Osteoblast (primary cell): Measurements from ENCODE around the gene ARIH1. TPM values are rescaled to one million over a fixed set of nuclear protein-coding genes. Genes with fewer than 3 reads are reported as not detected.

ENCODE experiments used
- DNase-seq: peaks from one replicate; pipeline ENCODE4 v3.0.0; 2011; ENCODE audit warnings: low spot score, mixed read lengths; ENCODE audit not compliant: insufficient read length; ENCODE audit errors: missing footprints
- H2AFZ ChIP-seq: 2 replicates; pipeline ENCODE4 v1.6.0; 2011; ENCODE audit warnings: mild to moderate bottlenecking, low read length
- H3K27ac ChIP-seq: 2 replicates; pipeline ENCODE4 v1.5.1; 2011; ENCODE audit warnings: mild to moderate bottlenecking, low read depth, low read length, moderate library complexity
- H3K27me3 ChIP-seq: 2 replicates; pipeline ENCODE4 v1.6.0; 2012; ENCODE audit warnings: mild to moderate bottlenecking, control low read depth, inconsistent platforms, low read length, moderate library complexity; ENCODE audit not compliant: insufficient read depth
- H3K36me3 ChIP-seq: 2 replicates; pipeline ENCODE4 v1.5.1; 2011; ENCODE audit warnings: mild to moderate bottlenecking, low read length, control low read depth, moderate library complexity; ENCODE audit not compliant: insufficient read depth
- H3K4me1 ChIP-seq: 2 replicates; pipeline ENCODE4 v1.5.1; 2011; ENCODE audit warnings: mild to moderate bottlenecking, low read length, control low read depth, moderate library complexity; ENCODE audit not compliant: insufficient read depth
- H3K4me2 ChIP-seq: 2 replicates; pipeline ENCODE4 v1.6.0; 2011; ENCODE audit warnings: mild to moderate bottlenecking, low read length; ENCODE audit not compliant: insufficient read depth
- H3K4me3 ChIP-seq: fragments of 200-600 bp; sonication (generic); 3 replicates; pipeline ENCODE4 v1.5.1; 2012; ENCODE audit warnings: mild to moderate bottlenecking, low read length, inconsistent platforms; ENCODE audit not compliant: insufficient read depth
- H3K79me2 ChIP-seq: 2 replicates; pipeline ENCODE4 v1.6.0; 2012; ENCODE audit warnings: mild to moderate bottlenecking, low read length, control low read depth, inconsistent platforms; ENCODE audit not compliant: insufficient read depth
- H3K9me3 ChIP-seq: 2 replicates; pipeline ENCODE4 v1.5.1; 2011; ENCODE audit warnings: low read depth, low read length, control low read depth
- H4K20me1 ChIP-seq: 2 replicates; pipeline ENCODE4 v1.6.0; 2012; ENCODE audit warnings: mild to moderate bottlenecking, low read length, control low read depth; ENCODE audit not compliant: insufficient read depth
- total RNA-seq: library from RNA; depleted of rRNA; stranded (reverse); fragments of >200 nt; gene quantifications from 2 replicates; pipeline ENCODE4 v1.2.3, GENCODE V29; 2012
- TF ChIP-seq, protein P1 (sequence below): IDR thresholded peaks from 2 replicates; pipeline ENCODE4 v1.5.1; 2011; ENCODE audit warnings: mild to moderate bottlenecking, low read depth, low read length, moderate library complexity; ENCODE audit errors: extremely low read depth

ARIH1 gene
- total RNA-seq, 1 donor: 32.6 TPM

DNA sequence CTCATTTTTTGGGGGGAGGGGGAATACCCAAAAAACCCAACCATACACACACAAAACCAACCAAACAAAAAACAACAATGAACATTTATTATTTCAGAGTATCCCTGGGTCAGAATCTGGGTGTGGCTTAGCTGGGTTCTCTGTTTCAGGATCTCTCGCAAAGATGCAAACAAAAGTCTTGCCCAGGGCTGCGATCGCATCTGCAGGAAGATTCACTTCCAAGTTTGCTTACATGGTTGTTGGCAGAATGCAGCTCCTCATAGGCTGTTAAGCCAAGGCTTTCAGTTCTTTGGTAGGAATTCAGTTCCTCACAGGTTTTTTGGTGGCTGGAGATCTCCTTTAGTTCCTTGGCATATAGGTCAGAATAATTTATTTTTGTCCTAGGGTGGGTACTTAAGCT lies 13.7 kb upstream of the ARIH1 start:
- Histone ChIP-seq H3K4me3 (no peak overlapping the region), H3K4me1 (peaks cover 5% of the 10 kb centered on the region), H2AFZ (no peak overlapping the region), H3K27ac (no peak overlapping the region), H3K4me2 (no peak overlapping the region), H3K79me2 (no peaks in the 10 kb centered on the region), H3K36me3 (no peaks in the 10 kb centered on the region), H3K9me3 (no peaks in the 10 kb centered on the region), H3K27me3 (no peaks in the 10 kb centered on the region), H4K20me1 (no peaks in the 10 kb centered on the region)
- TF ChIP-seq, protein P1, sequence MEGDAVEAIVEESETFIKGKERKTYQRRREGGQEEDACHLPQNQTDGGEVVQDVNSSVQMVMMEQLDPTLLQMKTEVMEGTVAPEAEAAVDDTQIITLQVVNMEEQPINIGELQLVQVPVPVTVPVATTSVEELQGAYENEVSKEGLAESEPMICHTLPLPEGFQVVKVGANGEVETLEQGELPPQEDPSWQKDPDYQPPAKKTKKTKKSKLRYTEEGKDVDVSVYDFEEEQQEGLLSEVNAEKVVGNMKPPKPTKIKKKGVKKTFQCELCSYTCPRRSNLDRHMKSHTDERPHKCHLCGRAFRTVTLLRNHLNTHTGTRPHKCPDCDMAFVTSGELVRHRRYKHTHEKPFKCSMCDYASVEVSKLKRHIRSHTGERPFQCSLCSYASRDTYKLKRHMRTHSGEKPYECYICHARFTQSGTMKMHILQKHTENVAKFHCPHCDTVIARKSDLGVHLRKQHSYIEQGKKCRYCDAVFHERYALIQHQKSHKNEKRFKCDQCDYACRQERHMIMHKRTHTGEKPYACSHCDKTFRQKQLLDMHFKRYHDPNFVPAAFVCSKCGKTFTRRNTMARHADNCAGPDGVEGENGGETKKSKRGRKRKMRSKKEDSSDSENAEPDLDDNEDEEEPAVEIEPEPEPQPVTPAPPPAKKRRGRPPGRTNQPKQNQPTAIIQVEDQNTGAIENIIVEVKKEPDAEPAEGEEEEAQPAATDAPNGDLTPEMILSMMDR: no peak
- no peak for DNase-seq

DNA sequence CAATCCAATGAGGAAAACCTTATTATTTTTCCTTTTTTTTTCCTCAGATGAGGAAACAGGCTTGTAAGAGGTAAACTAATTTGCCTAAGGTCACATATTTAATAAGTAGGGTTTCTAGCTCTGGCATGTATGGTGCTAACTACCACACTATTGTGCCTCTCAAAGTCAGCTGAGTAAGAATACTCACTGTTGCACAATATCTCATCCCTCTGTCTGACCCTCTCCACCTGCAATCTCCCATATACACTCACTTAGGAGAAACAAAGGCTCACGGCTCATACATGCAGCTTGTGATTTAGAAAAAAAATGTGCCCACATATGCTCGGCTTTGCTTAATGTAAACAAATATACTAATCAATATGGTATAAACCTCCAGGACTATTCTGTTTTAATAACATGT lies 10.4 kb upstream of the ARIH1 start:
- H3K4me1 ChIP-seq: peaks cover 5% of the 10 kb centered on the region
- DNase-seq: no peak
- TF ChIP-seq, protein P1: no peak

DNA sequence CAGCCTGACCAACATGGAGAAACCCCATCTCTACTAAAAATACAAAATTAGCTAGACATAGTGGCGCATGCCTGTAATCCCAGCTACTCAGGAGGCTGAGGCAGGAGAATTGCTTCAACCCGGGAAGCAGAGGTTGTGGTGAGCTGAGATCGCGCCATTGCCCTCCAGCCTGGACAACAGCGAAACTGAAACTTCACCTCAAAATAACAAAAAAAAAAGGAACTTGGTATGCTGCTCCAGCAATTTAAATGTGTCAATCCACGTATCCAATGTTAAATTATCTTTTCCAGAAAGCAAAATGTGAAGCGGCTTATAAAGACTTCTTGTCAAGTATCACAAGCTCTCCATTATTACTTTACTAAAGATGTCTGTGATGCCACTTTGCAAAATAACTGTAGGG lies 9.9 kb upstream of the ARIH1 start:
- Histone ChIP-seq H3K36me3 (no peaks in the 10 kb centered on the region), H3K27ac (no peak overlapping the region), H3K27me3 (no peaks in the 10 kb centered on the region), H2AFZ (no peak overlapping the region), H3K4me1 (peaks cover 5% of the 10 kb centered on the region), H3K9me3 (no peaks in the 10 kb centered on the region), H3K79me2 (no peaks in the 10 kb centered on the region), H3K4me3 (no peak overlapping the region), H4K20me1 (no peaks in the 10 kb centered on the region), H3K4me2 (no peak overlapping the region)
- DNase-seq: no peak
- TF ChIP-seq, protein P1: no peak

More for the DNA sequence above, 10.4 kb upstream of the ARIH1 start:
- no peak overlapping the region for H2AFZ ChIP-seq
- H3K27ac ChIP-seq: no peak overlapping the region
- H4K20me1 ChIP-seq: no peaks in the 10 kb centered on the region
- no peaks in the 10 kb centered on the region for H3K79me2 ChIP-seq
- no peaks in the 10 kb centered on the region for H3K36me3 ChIP-seq
- no peaks in the 10 kb centered on the region for H3K9me3 ChIP-seq
- no peaks in the 10 kb centered on the region for H3K27me3 ChIP-seq
- H3K4me2 ChIP-seq: no peak overlapping the region
- H3K4me3 ChIP-seq: no peak overlapping the region

DNA sequence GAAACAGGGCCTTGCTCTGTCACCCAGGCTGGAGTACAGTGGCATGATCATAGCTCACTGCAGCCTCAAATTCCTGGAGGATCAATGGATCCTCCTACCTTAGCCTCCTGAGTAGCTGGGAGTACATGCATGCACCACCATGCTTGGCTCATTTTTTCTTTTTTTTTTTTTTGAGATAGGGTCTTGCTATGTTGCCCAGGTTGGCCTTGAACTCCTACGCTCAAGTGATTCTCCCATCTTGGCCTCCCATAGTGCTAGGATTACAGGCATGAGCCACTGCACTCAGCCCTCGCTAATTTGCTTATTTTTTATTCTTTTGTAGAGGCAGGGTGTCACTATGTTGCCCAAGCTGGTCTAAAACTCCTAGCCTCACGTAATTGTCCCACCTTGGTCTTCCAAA lies 6.0 kb upstream of the ARIH1 start:
- DNase-seq: no peak
- no peaks in the 10 kb centered on the region for H4K20me1 ChIP-seq
- no peak overlapping the region for H3K4me2 ChIP-seq
- TF ChIP-seq, protein P1: no peak
- no peaks in the 10 kb centered on the region for H3K36me3 ChIP-seq
- no peak overlapping the region for H2AFZ ChIP-seq
- no peaks in the 10 kb centered on the region for H3K79me2 ChIP-seq
- no peak overlapping the region for H3K27ac ChIP-seq
- peaks cover 3% of the 10 kb centered on the region for H3K4me1 ChIP-seq
- H3K4me3 ChIP-seq: no peak overlapping the region
- H3K9me3 ChIP-seq: no peaks in the 10 kb centered on the region
- no peaks in the 10 kb centered on the region for H3K27me3 ChIP-seq
